Myocyte (in vitro differentiated cells): Measurements from ENCODE around the gene MNAT1. TPM values are rescaled to one million over a fixed set of nuclear protein-coding genes. Genes with fewer than 3 reads are reported as not detected.

Experiments used
- DNase-seq: peaks from one replicate; pipeline ENCODE4 v3.0.0-alpha.2; 2012; ENCODE audit warnings: low read depth
- total RNA-seq: library from RNA; depleted of rRNA; stranded (reverse); fragments of >200 nt; gene quantifications from 2 replicates; pipeline ENCODE4 v1.2.3, GENCODE V29; 2014

Gene MNAT1
- total RNA-seq, 1 donor from 2014 or later, result 88.6 TPM

DNA sequence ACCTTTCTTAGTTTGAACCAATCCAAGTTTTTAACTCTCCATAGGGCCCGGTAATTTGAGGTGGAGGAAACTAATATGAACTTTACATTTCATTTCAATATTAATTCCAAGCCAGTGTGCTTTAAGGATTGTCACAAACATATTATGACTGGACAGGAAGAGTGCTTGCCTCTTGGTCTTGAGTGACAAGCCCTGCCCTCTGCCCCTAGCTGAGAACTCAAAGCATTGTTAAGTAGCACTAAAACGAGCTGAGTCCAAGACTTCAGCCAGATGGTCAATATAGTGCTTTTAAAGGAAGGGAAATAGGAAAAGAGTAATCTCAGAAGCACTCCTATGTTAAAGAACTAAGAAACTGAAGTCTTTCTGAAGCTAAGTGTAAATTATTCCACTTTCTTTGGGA is 229.2 kb downstream of the MNAT1 start:
- no peak for DNase-seq

- DNase-seq, result no peak
Measured at GRCh38 chr14:60964904-60965303, 230.3 kb downstream of the MNAT1 start.

GRCh38 chr14:60965402-60965801 is 230.8 kb downstream of the MNAT1 start:
- DNase-seq, result peak; percentile 51

DNA sequence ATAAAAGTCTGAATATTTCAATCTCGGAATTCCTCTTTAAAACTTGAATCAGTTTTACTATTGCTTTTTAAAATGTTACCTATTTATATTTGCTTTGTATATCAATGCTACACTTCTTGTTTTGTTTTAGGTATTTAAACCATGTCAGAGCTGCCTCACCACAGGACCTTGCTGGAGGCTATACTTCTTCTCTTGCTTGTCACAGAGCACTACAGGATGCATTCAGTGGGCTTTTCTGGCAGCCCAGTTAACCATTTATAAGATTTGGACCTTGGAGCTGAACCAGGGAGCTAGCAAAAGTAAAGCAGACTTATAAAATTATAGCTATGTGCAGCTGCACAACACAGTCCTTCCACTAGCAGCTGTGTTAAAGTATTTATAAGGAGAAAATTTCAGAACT is 233.5 kb downstream of the MNAT1 start:
- DNase-seq, result peak; percentile 41

DNA sequence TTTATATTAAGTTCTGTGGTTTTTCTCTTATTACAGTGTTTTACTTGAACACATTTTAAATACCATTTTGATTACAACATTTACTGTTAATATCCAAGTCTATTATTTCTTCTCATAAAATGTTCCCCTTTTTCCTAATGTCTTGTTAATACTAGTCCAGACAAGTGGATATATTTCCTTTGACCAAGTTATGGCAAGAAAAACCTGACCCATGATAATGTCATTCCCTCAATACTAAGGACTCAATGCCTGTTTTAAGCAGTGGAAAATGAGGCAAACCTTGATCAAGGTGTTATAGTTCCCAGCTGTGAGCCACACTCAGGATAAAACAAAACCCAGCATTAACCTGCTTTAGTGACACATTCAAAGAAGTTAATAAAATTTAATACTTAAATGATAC is 234.1 kb downstream of the MNAT1 start:
- DNase-seq, result no peak

DNA sequence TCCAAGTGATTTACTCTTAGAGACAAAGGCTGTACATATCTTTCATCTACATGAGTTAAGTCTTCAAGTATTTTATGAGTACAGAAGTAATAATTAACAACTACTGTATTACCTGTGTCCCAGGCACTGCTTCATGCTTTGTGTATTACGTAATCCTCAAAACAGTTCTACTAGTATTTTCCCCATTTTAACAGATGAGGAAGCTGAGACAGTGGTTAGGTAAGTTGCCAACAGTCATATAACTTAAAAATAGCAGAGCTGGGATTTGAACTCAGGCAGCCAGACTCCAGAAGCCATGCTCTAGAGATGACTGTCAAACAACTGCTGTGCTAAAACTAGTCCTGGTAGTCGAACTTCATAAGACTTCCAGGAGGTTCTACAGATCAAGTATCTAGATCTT is 235.6 kb downstream of the MNAT1 start:
- peak; percentile 43 for DNase-seq

GRCh38 chr14:60971271-60971670 is 236.7 kb downstream of the MNAT1 start:
- DNase-seq, result no peak

- DNase-seq, result no peak
Measured at GRCh38 chr14:60972295-60972694, 237.7 kb downstream of the MNAT1 start.

GRCh38 chr14:60973070-60973469 is 238.5 kb downstream of the MNAT1 start:
- no peak for DNase-seq

GRCh38 chr14:60974090-60974651 is 239.6 kb downstream of the MNAT1 start:
- DNase-seq, result no peak

DNA sequence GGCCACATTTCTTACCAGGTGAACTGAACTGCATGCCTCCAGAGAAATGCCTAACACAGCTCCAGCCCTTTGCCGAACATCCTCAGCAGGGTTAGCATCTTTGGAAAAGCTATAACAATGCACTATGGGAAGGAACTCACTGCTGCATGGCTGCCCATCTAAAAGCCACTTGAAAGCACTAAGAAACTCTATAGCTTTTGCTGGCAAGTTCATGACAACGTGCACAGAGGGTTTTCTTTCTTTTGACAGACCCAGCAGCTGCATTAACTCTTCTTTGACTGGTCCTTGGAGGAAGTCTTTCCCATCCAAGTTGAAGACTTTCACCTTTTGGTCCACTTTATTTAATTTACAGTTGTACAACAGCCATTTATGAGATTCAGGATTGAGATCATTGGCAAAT is 241.0 kb downstream of the MNAT1 start:
- no peak for DNase-seq

GRCh38 chr14:60977847-60978246 is 243.3 kb downstream of the MNAT1 start:
- DNase-seq, result no peak

GRCh38 chr14:60980811-60981632 is 246.5 kb downstream of the MNAT1 start, which contains the start of the genes SLC38A6 and TRMT5:
TSS of gene SLC38A6 (plus strand) at chr14:60981245. CDS start at chr14:60981278, 33 bp downstream.
TSS of gene TRMT5 (minus strand) at chr14:60981079. CDS start at chr14:60980973, 106 bp downstream.
- peak; percentile 98 for DNase-seq

- DNase-seq, result peak; percentile 77
Measured at GRCh38 chr14:60981633-60982455, 247.3 kb downstream of the MNAT1 start.

- no peak for DNase-seq
Measured at GRCh38 chr14:60984196-60984595, 249.6 kb downstream of the MNAT1 start.

GRCh38 chr14:60986500-60986899 is 251.9 kb downstream of the MNAT1 start:
- no peak for DNase-seq

GRCh38 chr14:60989599-60989998 is 255.0 kb downstream of the MNAT1 start:
- DNase-seq, result no peak

- no peak for DNase-seq
Measured at GRCh38 chr14:60998617-60999016, 264.1 kb downstream of the MNAT1 start.

DNA sequence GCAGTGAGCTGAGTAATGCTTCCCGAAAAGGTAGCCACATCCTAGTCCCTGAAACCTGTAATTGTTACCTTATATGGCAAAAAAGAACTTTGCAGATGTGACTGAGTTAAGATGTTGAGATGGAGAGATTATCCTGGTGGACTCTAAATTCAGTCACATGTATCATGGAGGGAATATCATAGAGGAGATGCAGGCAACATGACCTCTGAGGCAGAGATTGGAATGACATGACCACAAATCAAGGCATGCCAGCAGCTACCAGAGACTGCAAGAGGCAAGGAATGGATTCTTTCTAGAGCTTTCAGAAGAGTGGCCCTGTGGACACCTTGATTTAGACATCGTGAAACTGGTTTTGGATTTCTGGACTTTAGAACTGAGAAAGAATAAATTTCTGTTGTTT is 265.0 kb downstream of the MNAT1 start:
- DNase-seq, result peak; percentile 32

GRCh38 chr14:61003571-61003970 is 269.0 kb downstream of the MNAT1 start:
- peak; percentile 33 for DNase-seq

- DNase-seq, result no peak
Measured at GRCh38 chr14:61019537-61019936, 285.0 kb downstream of the MNAT1 start.
